SK-N-MC (cell line): ENCODE results near the gene TOMM34.

Source experiments
- EZH2 ChIP-seq: fragments of 200-600 bp; sonication (generic); IDR thresholded peaks from one replicate; pipeline ENCODE4 v1.6.1; 2017; ENCODE audit warnings: antibody characterized with exemption
- POLR2AphosphoS5 ChIP-seq: IDR thresholded peaks from 2 replicates; pipeline ENCODE4 v1.6.1; 2012; ENCODE audit warnings: mild to moderate bottlenecking, low read depth, low read length, borderline replicate concordance

- TF ChIP-seq POLR2AphosphoS5 (no peak), EZH2 (no peak)
Observed at GRCh38 chr20:44918342-44918741, 41.9 kb downstream of the TOMM34 start.
